ENCODE results near the gene PLCB1.

DNA sequence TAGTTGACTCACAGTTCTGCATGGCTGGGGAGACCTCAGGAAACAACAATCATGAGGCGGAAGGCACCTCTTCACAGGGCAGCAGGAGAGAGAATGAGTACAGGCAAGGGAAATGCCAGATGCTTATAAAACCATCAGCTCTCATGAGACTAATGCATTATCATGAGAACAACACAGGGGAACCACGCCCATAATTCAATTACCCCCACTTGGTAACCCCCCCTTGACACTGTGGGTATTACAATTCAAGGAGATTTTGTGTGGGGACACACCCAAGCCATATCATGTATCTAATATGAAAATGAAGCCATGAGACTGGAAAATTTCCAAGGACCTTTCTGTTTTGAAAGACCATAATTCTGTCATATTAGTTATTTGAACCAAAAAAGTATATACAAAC is 594.4 kb downstream of the PLCB1 start:
- TF ChIP-seq, protein P1, sequence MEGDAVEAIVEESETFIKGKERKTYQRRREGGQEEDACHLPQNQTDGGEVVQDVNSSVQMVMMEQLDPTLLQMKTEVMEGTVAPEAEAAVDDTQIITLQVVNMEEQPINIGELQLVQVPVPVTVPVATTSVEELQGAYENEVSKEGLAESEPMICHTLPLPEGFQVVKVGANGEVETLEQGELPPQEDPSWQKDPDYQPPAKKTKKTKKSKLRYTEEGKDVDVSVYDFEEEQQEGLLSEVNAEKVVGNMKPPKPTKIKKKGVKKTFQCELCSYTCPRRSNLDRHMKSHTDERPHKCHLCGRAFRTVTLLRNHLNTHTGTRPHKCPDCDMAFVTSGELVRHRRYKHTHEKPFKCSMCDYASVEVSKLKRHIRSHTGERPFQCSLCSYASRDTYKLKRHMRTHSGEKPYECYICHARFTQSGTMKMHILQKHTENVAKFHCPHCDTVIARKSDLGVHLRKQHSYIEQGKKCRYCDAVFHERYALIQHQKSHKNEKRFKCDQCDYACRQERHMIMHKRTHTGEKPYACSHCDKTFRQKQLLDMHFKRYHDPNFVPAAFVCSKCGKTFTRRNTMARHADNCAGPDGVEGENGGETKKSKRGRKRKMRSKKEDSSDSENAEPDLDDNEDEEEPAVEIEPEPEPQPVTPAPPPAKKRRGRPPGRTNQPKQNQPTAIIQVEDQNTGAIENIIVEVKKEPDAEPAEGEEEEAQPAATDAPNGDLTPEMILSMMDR (IDR thresholded peaks at IDR 0.05; ENCODE audit: low read depth, low read length, poor library complexity, severe bottlenecking): no peak
- no peak for TF ChIP-seq EZH2phosphoT487 (IDR thresholded peaks at IDR 0.05; ENCODE audit: borderline replicate concordance, low read length)
